OCI-LY1 (cell line): ENCODE data around the gene NPLOC4.

ENCODE experiments used
- EZH2 ChIP-seq: fragments of 200-600 bp; sonication (generic), shearing (Covaris generic); IDR thresholded peaks from 2 replicates; pipeline ENCODE4 v1.8.0; 2017; ENCODE audit warnings: borderline replicate concordance, mixed run types, mild to moderate bottlenecking, antibody characterized with exemption, low read length, moderate library complexity, mixed read lengths
- TF ChIP-seq, protein P1 (sequence below): fragments of 200-600 bp; sonication (generic), shearing (Covaris generic); IDR thresholded peaks from 2 replicates; pipeline ENCODE4 v1.5.1; 2017; ENCODE audit warnings: mild to moderate bottlenecking, antibody characterized with exemption, low read length, moderate library complexity, mixed read lengths

DNA sequence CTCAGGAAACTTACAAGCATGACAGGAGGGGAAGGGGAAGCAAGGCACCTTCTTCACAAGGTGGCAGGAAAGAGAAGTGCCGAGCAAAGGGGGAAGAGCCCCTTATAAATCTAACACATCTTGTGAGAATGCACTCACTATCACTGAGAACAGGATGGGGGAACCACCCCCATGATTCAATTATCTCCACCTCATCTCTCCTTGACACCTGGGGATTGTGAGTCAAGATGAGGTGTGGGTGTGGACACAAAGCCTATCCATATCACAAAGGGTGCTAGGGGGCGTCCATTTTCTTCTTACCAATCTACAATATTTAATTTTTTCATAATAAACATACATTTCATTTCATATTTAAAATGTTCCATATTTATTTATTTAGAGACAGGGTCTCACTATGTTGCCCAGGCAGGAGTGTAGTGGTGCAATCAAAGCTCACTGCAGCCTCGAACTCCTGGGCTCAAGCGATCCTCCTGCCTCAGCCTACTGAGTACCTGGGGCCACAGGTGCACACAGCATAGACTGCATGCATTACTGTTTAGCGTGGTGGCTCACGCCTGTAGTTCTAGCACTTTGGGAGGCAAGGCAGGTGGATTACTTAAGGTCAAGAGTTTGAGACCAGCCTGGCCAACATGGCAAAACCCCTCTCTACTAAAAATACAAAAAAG, 58.2 kb downstream of the NPLOC4 start:
- TF ChIP-seq, protein P1, sequence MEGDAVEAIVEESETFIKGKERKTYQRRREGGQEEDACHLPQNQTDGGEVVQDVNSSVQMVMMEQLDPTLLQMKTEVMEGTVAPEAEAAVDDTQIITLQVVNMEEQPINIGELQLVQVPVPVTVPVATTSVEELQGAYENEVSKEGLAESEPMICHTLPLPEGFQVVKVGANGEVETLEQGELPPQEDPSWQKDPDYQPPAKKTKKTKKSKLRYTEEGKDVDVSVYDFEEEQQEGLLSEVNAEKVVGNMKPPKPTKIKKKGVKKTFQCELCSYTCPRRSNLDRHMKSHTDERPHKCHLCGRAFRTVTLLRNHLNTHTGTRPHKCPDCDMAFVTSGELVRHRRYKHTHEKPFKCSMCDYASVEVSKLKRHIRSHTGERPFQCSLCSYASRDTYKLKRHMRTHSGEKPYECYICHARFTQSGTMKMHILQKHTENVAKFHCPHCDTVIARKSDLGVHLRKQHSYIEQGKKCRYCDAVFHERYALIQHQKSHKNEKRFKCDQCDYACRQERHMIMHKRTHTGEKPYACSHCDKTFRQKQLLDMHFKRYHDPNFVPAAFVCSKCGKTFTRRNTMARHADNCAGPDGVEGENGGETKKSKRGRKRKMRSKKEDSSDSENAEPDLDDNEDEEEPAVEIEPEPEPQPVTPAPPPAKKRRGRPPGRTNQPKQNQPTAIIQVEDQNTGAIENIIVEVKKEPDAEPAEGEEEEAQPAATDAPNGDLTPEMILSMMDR: no peak
- no peak for TF ChIP-seq EZH2
